Measurements from ENCODE around the gene NRARP.

The NRARP gene

DNA sequence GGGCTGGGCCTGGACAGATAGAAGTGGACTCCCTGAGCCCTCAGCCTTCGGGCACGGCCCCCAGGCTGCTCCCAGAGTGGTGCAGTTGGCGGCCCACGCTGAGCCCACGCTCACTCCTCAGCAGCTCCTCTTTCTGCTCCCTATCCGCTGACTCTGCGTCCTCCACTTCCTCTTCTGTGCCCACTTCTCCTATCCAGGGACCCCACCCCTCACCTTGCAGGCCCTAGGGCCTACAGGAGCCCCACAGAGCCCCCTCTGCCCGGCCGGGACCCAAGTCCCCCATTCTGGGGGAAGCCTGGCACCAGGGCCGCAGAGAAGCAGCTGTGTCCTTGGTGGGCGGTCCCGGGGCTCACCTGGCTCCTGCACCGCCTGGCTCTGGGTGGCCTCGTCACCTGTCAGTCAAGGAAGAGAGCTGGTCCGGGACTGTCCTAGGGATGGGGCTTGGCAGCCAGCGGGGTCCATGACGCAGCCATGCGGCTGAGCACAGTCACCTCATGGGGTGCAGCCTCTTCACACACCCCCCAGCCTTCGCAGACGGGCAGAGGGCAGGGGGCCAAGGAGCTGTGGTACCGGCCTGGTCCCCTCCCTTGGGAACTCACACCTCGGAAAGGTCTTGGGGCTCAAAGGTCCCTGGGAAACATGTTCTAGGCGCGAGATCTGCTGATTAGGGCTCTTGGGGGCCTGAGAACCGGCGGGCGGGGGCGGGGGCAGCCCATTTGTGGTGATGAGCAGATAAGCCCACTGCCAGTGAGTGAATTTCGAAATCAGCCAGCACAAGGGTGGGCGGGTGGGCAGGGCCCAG lies 5.4 kb upstream of the NRARP start:
- Histone ChIP-seq H3K79me2 (ENCODE audit: insufficient read depth, low read length) (no peaks in the 10 kb centered on the region), H3K9me2 (ENCODE audit: low read depth, low read length) (no peaks in the 10 kb centered on the region)

DNA sequence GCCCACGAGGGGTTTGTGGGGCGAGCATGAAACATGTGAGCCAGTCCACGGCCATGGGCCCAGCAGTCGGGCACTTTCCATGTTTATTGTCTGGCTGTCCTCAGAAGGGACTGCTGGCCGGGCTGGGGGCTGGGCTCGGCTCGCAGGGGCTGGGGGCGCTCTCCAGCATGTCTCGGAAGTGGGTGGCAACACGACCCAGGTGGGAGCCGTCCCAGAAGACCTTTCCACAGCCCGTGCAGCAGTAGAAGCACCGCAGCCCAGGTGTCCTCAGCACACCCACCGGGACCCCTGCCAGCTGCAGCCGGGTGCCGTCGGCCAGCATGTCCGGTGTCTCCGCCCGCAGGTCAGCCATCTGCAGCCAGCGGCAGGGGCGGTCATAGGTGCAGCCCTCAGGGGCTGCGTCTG lies 4.8 kb upstream of the NRARP start:
- H3K9me2 ChIP-seq (ENCODE audit: low read depth, low read length) = no peaks in the 10 kb centered on the region
- H3K4me1 ChIP-seq (ENCODE audit: insufficient read depth, low read length, severe bottlenecking) = no peaks in the 10 kb centered on the region
- TF ChIP-seq, protein P1, sequence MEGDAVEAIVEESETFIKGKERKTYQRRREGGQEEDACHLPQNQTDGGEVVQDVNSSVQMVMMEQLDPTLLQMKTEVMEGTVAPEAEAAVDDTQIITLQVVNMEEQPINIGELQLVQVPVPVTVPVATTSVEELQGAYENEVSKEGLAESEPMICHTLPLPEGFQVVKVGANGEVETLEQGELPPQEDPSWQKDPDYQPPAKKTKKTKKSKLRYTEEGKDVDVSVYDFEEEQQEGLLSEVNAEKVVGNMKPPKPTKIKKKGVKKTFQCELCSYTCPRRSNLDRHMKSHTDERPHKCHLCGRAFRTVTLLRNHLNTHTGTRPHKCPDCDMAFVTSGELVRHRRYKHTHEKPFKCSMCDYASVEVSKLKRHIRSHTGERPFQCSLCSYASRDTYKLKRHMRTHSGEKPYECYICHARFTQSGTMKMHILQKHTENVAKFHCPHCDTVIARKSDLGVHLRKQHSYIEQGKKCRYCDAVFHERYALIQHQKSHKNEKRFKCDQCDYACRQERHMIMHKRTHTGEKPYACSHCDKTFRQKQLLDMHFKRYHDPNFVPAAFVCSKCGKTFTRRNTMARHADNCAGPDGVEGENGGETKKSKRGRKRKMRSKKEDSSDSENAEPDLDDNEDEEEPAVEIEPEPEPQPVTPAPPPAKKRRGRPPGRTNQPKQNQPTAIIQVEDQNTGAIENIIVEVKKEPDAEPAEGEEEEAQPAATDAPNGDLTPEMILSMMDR (IDR thresholded peaks at IDR 0.05; ENCODE audit: low read length) = no peak
- TF ChIP-seq EZH2 (IDR thresholded peaks at IDR 0.05; ENCODE audit: borderline replicate concordance, low read length) = no peak
- peaks cover 6% of the 10 kb centered on the region; the same call in 1 of the 2 replicates for H3F3A ChIP-seq (ENCODE audit: insufficient read depth, low read length)
- no peaks in the 10 kb centered on the region for H4K20me1 ChIP-seq (ENCODE audit: insufficient read depth, low read length)
- no peaks in the 10 kb centered on the region for H3K36me3 ChIP-seq (ENCODE audit: insufficient read depth, low read length)
- H3K27me3 ChIP-seq (ENCODE audit: insufficient read depth, low read length) = peaks cover 13% of the 10 kb centered on the region; the same call in 1 of the 2 replicates
- no peaks in the 10 kb centered on the region for H3K79me2 ChIP-seq (ENCODE audit: insufficient read depth, low read length)
- H3K27ac ChIP-seq (ENCODE audit: low read depth, low read length, poor library complexity, severe bottlenecking) = no peak overlapping the region
- no peak overlapping the region for H2AFZ ChIP-seq (ENCODE audit: low read length)
- no peaks in the 10 kb centered on the region for H3K9me3 ChIP-seq (ENCODE audit: low read length)
- H3K9ac ChIP-seq (ENCODE audit: low read length) = no peak overlapping the region
- H3K4me2 ChIP-seq (ENCODE audit: low read length) = no peak overlapping the region
- H3K4me3 ChIP-seq (ENCODE audit: low read depth, low read length, poor library complexity, severe bottlenecking) = no peak overlapping the region

More for the DNA sequence above, 5.4 kb upstream of the NRARP start:
- H3K27ac ChIP-seq (ENCODE audit: low read depth, low read length, poor library complexity, severe bottlenecking) = no peak overlapping the region
- H3K9me3 ChIP-seq (ENCODE audit: low read length) = no peaks in the 10 kb centered on the region
- TF ChIP-seq, protein P1 (IDR thresholded peaks at IDR 0.05; ENCODE audit: low read length) = no peak
- no peak for TF ChIP-seq EZH2 (IDR thresholded peaks at IDR 0.05; ENCODE audit: borderline replicate concordance, low read length)
- no peak overlapping the region for H3K4me2 ChIP-seq (ENCODE audit: low read length)
- no peak overlapping the region for H3K9ac ChIP-seq (ENCODE audit: low read length)
- H3F3A ChIP-seq (ENCODE audit: insufficient read depth, low read length) = peaks cover 6% of the 10 kb centered on the region; the same call in 1 of the 2 replicates
- peaks cover 13% of the 10 kb centered on the region; the same call in 1 of the 2 replicates for H3K27me3 ChIP-seq (ENCODE audit: insufficient read depth, low read length)
- H3K36me3 ChIP-seq (ENCODE audit: insufficient read depth, low read length) = no peaks in the 10 kb centered on the region
- no peaks in the 10 kb centered on the region for H4K20me1 ChIP-seq (ENCODE audit: insufficient read depth, low read length)
- no peaks in the 10 kb centered on the region for H3K4me1 ChIP-seq (ENCODE audit: insufficient read depth, low read length, severe bottlenecking)
- no peak overlapping the region for H3K4me3 ChIP-seq (ENCODE audit: low read depth, low read length, poor library complexity, severe bottlenecking)
- no peak overlapping the region for H2AFZ ChIP-seq (ENCODE audit: low read length)

DNA sequence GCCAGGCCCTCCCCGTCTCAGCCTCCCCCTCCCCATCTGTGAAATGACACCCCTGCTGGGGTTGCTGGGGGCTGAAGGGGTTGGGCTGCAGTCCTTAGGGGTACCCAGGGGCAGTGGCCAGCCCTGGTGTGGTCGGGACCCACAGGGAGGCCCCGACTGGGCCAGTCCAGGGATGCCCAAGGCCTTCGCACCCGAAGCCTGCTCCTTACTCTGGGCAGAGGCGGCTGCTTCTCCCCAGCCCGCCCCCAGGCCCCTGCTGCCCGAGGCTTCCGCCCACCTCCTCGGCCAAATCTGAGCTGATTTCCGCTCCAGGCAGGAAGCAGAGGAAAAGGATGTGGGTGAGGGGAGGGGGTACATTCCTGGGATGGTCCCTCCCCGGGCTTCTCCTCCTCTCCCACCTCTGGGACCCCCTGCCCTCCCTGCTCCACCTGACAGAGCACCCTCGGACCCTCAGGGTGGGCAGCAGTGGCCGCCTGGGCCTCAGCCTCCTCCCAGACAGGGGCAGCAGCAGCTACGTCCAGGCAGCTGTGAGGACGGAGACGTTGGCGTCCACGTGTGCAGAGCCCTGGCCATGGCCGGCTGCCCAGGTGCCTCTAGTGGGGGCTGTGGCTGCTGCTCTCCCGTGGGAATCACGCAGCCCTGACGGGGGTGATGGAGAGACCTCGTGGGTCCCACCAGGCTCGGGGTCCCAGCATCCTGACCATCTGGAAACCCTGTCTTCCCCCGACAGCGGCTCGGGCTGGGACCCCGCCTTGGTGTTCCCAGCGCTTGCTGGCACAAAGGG lies 4.2 kb upstream of the NRARP start:
- Histone ChIP-seq H3K4me2 (ENCODE audit: low read length) (no peak overlapping the region), H3K27me3 (ENCODE audit: insufficient read depth, low read length) (peaks cover 13% of the 10 kb centered on the region; the same call in 1 of the 2 replicates), H3K4me3 (ENCODE audit: low read depth, low read length, poor library complexity, severe bottlenecking) (no peak overlapping the region)

More for the DNA sequence above, 4.2 kb upstream of the NRARP start:
- H3K9ac ChIP-seq (ENCODE audit: low read length) = no peak overlapping the region
- peaks cover 5% of the 10 kb centered on the region for H3K4me1 ChIP-seq (ENCODE audit: insufficient read depth, low read length, severe bottlenecking)
- no peaks in the 10 kb centered on the region for H3K36me3 ChIP-seq (ENCODE audit: insufficient read depth, low read length)
- H3K27ac ChIP-seq (ENCODE audit: low read depth, low read length, poor library complexity, severe bottlenecking) = no peak overlapping the region
- no peaks in the 10 kb centered on the region for H3K79me2 ChIP-seq (ENCODE audit: insufficient read depth, low read length)
- H3F3A ChIP-seq (ENCODE audit: insufficient read depth, low read length) = peaks cover 6% of the 10 kb centered on the region; the same call in 1 of the 2 replicates
- no peak overlapping the region for H2AFZ ChIP-seq (ENCODE audit: low read length)
- no peaks in the 10 kb centered on the region for H3K9me3 ChIP-seq (ENCODE audit: low read length)
- no peaks in the 10 kb centered on the region for H3K9me2 ChIP-seq (ENCODE audit: low read depth, low read length)
- no peaks in the 10 kb centered on the region for H4K20me1 ChIP-seq (ENCODE audit: insufficient read depth, low read length)
- no peak for TF ChIP-seq EZH2 (IDR thresholded peaks at IDR 0.05; ENCODE audit: borderline replicate concordance, low read length)
- TF ChIP-seq, protein P1 (IDR thresholded peaks at IDR 0.05; ENCODE audit: low read length) = no peak

Data from OCI-LY1 (cell line).